HepG2 (cell line): ENCODE measurements around the gene MYOZ1. TPM values are rescaled to one million over a fixed set of nuclear protein-coding genes. Genes with fewer than 3 reads are reported as not detected.

Source experiments
- ATAC-seq: fragments of 200-7000 bp; cut with Tn5 transposase; 3 replicates; pipeline ENCODE4 v1.9.1; 2020; ENCODE audit warnings: mild to moderate bottlenecking, moderate library complexity
- BruUV-seq: library from RNA; stranded (reverse); fragments of 400-500 nt; replicated peaks from 2 replicates; lab custom pipeline; 2021; lab: Mats Ljungman, UMichigan
- CTCF ChIA-PET: fragments of 300-600 bp; formaldehyde crosslinking; extraction: SDS; loops from one replicate; lab custom pipeline; 2021; ENCODE audit warnings: low total read pairs, inconsistent platforms, low intra/inter-chr PET ratio; lab: Yijun Ruan, JAX
- POLR2A ChIA-PET: fragments of 350-600 bp; sonication (Branson Sonifier 250); formaldehyde crosslinking; loops from one replicate; lab custom pipeline; 2020; ENCODE audit warnings: antibody characterized with exemption, inconsistent platforms; lab: Yijun Ruan, JAX
- DNase-seq: peaks from one replicate; pipeline ENCODE4 v3.0.0-alpha.2; 2015; ENCODE audit warnings: low spot score
- FAIRE-seq: peaks from 3 replicates; lab custom pipeline; 2011; peaks lifted over from hg19 to GRCh38; lab: Jason Lieb, UNC
- H2AFZ ChIP-seq: one replicate; pipeline ENCODE4 v1.6.1; 2011; ENCODE audit warnings: low read length, inconsistent platforms
- H3K27ac ChIP-seq: fragments of 300-600 bp; 3 replicates; pipeline ENCODE4 v1.8.0; 2011; ENCODE audit warnings: mixed run types, mild to moderate bottlenecking, mixed read lengths, low read length, inconsistent platforms; ENCODE audit not compliant: insufficient read depth; ENCODE audit errors: extremely low read length
- H3K27me3 ChIP-seq, 2 experiments: fragments of 200-600 bp in 1 of 2; 2 replicates in 1 of 2; 3 replicates in 1 of 2; pipeline versions ENCODE4 v1.6.0 to v1.8.0; 2011; ENCODE audit warnings: low read length in 2 of 2, mild to moderate bottlenecking in 2 of 2, moderate library complexity in 2 of 2, inconsistent platforms in 1 of 2; ENCODE audit not compliant: insufficient read depth in 2 of 2, control insufficient read depth in 1 of 2
- H3K36me3 ChIP-seq, 2 experiments: fragments of 200-600 bp in 1 of 2; replicated peaks in 1 of 2; 2 replicates in 1 of 2; 3 replicates in 1 of 2; pipeline versions ENCODE4 v1.5.1 to v1.8.0; 2011; ENCODE audit warnings: low read length in 2 of 2, inconsistent platforms in 1 of 2; ENCODE audit not compliant: insufficient read depth in 2 of 2, control insufficient read depth in 1 of 2
- H3K4me1 ChIP-seq: 2 replicates; pipeline ENCODE4 v1.5.1; 2012; ENCODE audit warnings: low read length, inconsistent platforms; ENCODE audit not compliant: insufficient read depth
- H3K4me2 ChIP-seq: 2 replicates; pipeline ENCODE4 v1.6.0; 2011; ENCODE audit warnings: low read depth, low read length, inconsistent platforms
- H3K4me3 ChIP-seq, 3 experiments: fragments of 200-600 bp in 1 of 3; sonication (generic), shearing (Covaris generic) in 1 of 3; replicated peaks in 1 of 3; 2 replicates each; pipeline ENCODE4 v1.5.1; 2011 to 2016; ENCODE audit warnings: low read length in 3 of 3, inconsistent platforms in 2 of 3, low read depth in 2 of 3, mild to moderate bottlenecking in 2 of 3, control low read depth in 1 of 3, mixed read lengths in 1 of 3; ENCODE audit not compliant: insufficient read depth in 1 of 3
- H3K79me2 ChIP-seq: one replicate; pipeline ENCODE4 v1.6.1; 2011; ENCODE audit warnings: low read length, inconsistent platforms; ENCODE audit not compliant: insufficient read depth
- H3K9ac ChIP-seq: 2 replicates; pipeline ENCODE4 v1.6.0; 2011; ENCODE audit warnings: mild to moderate bottlenecking, low read depth, low read length, inconsistent platforms; ENCODE audit not compliant: insufficient read depth
- H3K9me3 ChIP-seq: 2 replicates; pipeline ENCODE4 v1.5.1; 2012; ENCODE audit warnings: mild to moderate bottlenecking, low read length
- H4K20me1 ChIP-seq: 2 replicates; pipeline ENCODE4 v1.6.0; 2011; ENCODE audit warnings: inconsistent platforms, mild to moderate bottlenecking, low read length, moderate library complexity; ENCODE audit not compliant: insufficient read depth
- HCFC1 ChIP-seq: fragments of 150-350 bp; IDR thresholded peaks from 2 replicates; pipeline ENCODE4 v1.6.1; 2014; ENCODE audit warnings: low read depth, low read length
- MAFF ChIP-seq: IDR thresholded peaks from 2 replicates; pipeline ENCODE4 v1.6.1; 2011; ENCODE audit warnings: low read depth, low read length, improper control_type of control experiment
- MAFK ChIP-seq, 2 experiments: IDR thresholded peaks in 1 of 2; conservative IDR thresholded peaks in 1 of 2; 2 replicates each; pipeline ENCODE4 v1.6.1; 2011; ENCODE audit warnings: improper control_type of control experiment in 2 of 2, low read length in 2 of 2
- PREB ChIP-seq: sonication (generic); formaldehyde crosslinking; IDR thresholded peaks from 2 replicates; pipeline ENCODE4 v1.4.0; 2020; ENCODE audit warnings: missing genetic modification reagents
- REL ChIP-seq: sonication (generic); formaldehyde crosslinking; conservative IDR thresholded peaks from 2 replicates; pipeline ENCODE4 v1.8.0; 2022; ENCODE audit warnings: mild to moderate bottlenecking, missing genetic modification reagents, moderate library complexity
- STAG1 ChIP-seq: sonication (generic); formaldehyde crosslinking; IDR thresholded peaks from 2 replicates; pipeline ENCODE4 v1.4.0; 2020; ENCODE audit warnings: missing genetic modification reagents
- ZBTB14 ChIP-seq: sonication (generic); formaldehyde crosslinking; IDR thresholded peaks from 2 replicates; pipeline ENCODE4 v1.4.0; 2020; ENCODE audit warnings: missing genetic modification reagents
- ZNF251 ChIP-seq: sonication (generic); formaldehyde crosslinking; IDR thresholded peaks from 2 replicates; pipeline ENCODE4 v1.9.0; 2021; ENCODE audit warnings: mild to moderate bottlenecking, missing genetic modification reagents
- WGBS: methylation state at CpG from one replicate; pipeline ENCODE4 v1.1.6; 2017; ENCODE audit warnings: low lambda C conversion rate; 5-methylcytosine and 5-hydroxymethylcytosine counted together
- in situ Hi-C: cut with HindIII; loops from 2 replicates; pipeline ENCODE4 v1.10.0; 2017; ENCODE audit warnings: low pct_unique_long_range_greater_than_20kb; ENCODE audit not compliant: extremely low pct_ligation_motif_present
- intact Hi-C: fragments of 100-400 bp; cut with micrococcal nuclease; formaldehyde crosslinking; loops from one replicate; pipeline ENCODE4 v1.10.0; 2022; ENCODE audit not compliant: unreplicated experiment
- polyA plus RNA-seq, 8 experiments: library from polyadenylated mRNA; depleted of rRNA in 3 of 8; stranded (reverse) in 7 of 8; unstranded in 1 of 8; fragments of >200 nt; fragmentation: Illumina TruSeq in 4 of 8; extraction: Trizol in 4 of 8; gene quantifications; 2 replicates each; pipeline versions ENCODE4 v1.2.1 to v1.2.3, GENCODE V29; 2011 to 2016; ENCODE audit warnings: low read depth in 4 of 8, missing spikeins in 1 of 8, mixed read lengths in 1 of 8; ENCODE audit not compliant: insufficient read depth in 1 of 8
- total RNA-seq, 5 experiments: library from RNA; depleted of rRNA; stranded (reverse); fragments of >200 nt; fragmentation: Illumina TruSeq; extraction: Trizol; gene quantifications; 2 replicates each; pipeline ENCODE4 v1.2.3, GENCODE V29; 2016; ENCODE audit warnings: low read depth in 1 of 5

The MYOZ1 gene
- total and polyA plus RNA-seq, 2 of the 13 experiments (the other 11 are each of a cell fraction or from before 2014, with no cell fraction given), result not detected

- Histone ChIP-seq H2AFZ (no peak overlapping the region), H3K27me3 (no peaks in the 10 kb centered on the region), H3K4me3 (no peak overlapping the region), H3K9me3 (no peaks in the 10 kb centered on the region), H4K20me1 (no peaks in the 10 kb centered on the region), H3K79me2 (peaks cover 2% of the 10 kb centered on the region), H3K27ac (no peak overlapping the region), H3K4me1 (peaks cover 33% of the 10 kb centered on the region), H3K36me3 (no peaks in the 10 kb centered on the region), H3K9ac (no peak overlapping the region), H3K4me2 (no peak overlapping the region)
- in situ Hi-C loops (no loop called here), intact Hi-C loops (no loop called here)
- POLR2A ChIA-PET, result no interaction called here
- CTCF ChIA-PET, result no interaction called here
- TF ChIP-seq MAFK (conservative IDR thresholded peaks at IDR 0.05 in 1 of 2, IDR thresholded peaks at IDR 0.05 in 1 of 2; ENCODE audit: low read length in 2 of 2) (0 out of 4 replicates have a peak, but pooled peaks of 1 of the 2 experiments have one; percentile 5), HCFC1 (no peak)
- ATAC-seq, result no peak
- FAIRE-seq, result no peak
- no peak for DNase-seq
- no TSS peak for BruUV-seq
- 100% methylated on average over 1 of the region's 1 CpG for WGBS
These were observed 43.9 kb downstream of the MYOZ1 start for GRCh38 chr10:73597346-73597745.

- ATAC-seq (no peak), DNase-seq (no peak), FAIRE-seq (no peak)
- no TSS peak for BruUV-seq
- TF ChIP-seq STAG1 (no peak), REL (CRISPR knock-in tag) (no peak), ZBTB14 (no peak), ZNF251 (CRISPR knock-in tag) (no peak), PREB (CRISPR knock-in tag) (no peak), MAFK (conservative IDR thresholded peaks at IDR 0.05 in 1 of 2, IDR thresholded peaks at IDR 0.05 in 1 of 2; ENCODE audit: low read length in 2 of 2) (peak; percentile 96 to 98), MAFF (peak; percentile 97)
- ChIA-PET POLR2A (no interaction called here), CTCF (no interaction called here)
- intact Hi-C loops, result no loop called here
- no peak overlapping the region for H3K4me3 ChIP-seq
- peaks cover 54% of the 10 kb centered on the region for H3K4me1 ChIP-seq
- in situ Hi-C loops, result no loop called here
- no peak overlapping the region for H3K4me2 ChIP-seq
- peaks cover 13% of the 10 kb centered on the region for H3K79me2 ChIP-seq
- no peaks in the 10 kb centered on the region for H4K20me1 ChIP-seq
- no peak overlapping the region for H3K27ac ChIP-seq
- 95% methylated on average over 5 of the region's 5 CpGs for WGBS
- H3K36me3 ChIP-seq, result no peaks in the 10 kb centered on the region
- H2AFZ ChIP-seq, result no peak overlapping the region
- no peak overlapping the region for H3K9ac ChIP-seq
- no peaks in the 10 kb centered on the region; a peak in 1 of 5 replicates for H3K27me3 ChIP-seq
- no peaks in the 10 kb centered on the region for H3K9me3 ChIP-seq
These were observed 47.5 kb downstream of the MYOZ1 start for GRCh38 chr10:73593812-73594211.
